DMS53 (cell line): ENCODE data around the gene EEIG1.
"Not testable (repeated sequence)": the region's sequence is repeated elsewhere in the genome, so short reads cannot be mapped to it uniquely, and the experiment has no call there.

ENCODE experiments used
- DNase-seq: peaks from one replicate; lab custom pipeline; 2025; lab: John Stamatoyannopoulos, UW

Gene EEIG1

DNA sequence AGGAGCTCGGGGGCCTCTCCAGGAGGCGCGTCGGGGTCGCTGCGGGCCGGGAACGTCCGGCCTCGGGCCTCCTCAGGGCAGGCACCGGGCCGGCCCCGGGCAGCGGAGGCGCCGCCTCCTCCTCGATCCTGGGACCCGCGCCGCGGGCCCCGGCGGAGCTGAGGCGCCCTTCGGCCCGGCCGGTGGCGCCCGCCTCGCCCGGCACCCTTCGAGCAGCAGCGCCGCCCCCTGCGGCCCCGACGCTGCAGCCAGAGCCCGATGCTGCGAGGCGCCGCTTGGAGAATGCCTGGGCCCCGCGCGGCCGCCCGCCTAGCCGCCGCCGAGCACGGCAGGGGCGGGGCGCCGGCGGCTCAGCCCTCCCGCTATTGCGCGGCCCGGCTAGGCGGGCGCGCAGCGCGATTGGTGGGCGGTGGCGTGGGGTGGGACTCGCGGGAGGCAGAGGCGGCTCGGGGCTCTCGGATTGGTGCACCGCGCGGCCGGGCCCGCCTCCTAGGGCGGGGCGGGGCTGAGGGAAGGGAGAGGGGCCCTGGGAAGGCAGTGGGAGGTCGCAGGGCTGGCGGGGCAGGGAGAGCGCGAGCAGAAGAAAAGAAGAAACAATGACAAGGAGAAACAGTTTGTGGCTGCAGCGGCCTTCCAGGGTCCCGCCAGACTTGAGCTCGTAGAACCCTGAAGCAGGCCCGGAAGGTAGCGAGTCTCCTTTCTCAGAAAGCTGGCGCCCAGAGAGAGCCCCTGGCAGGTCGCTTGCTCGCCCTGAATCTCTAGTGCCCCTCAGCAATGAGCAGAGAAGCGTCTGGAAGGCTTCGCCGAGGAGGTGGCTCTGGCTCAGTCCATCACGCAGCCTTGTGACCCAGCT lies at the start of gene EEIG1:
TSS of gene EEIG1 (minus strand) at position 284 of the 853 bp plus-strand sequence. CDS start 852 bp downstream, outside the sequence.
- peak; percentile 97 for DNase-seq

DNA sequence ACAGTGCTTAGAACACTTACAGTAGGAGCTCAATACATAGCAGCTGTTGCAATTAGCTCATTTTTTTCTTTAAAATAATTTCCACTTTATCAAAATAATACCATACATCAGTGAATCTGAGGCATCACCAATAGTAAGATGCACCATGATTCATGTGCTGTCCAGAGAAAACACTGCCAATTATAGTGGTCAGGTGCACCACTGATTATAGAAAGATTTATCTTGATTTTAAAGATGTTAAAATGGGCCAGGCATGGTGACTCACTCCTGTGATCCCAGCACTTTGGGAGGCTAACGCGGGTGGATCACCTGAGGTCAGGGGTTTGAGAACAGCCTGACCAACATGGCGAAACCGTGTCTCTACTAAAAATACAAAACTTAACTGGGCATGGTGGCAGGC lies 46.9 kb upstream of the EEIG1 start:
- no peak for DNase-seq

DNA sequence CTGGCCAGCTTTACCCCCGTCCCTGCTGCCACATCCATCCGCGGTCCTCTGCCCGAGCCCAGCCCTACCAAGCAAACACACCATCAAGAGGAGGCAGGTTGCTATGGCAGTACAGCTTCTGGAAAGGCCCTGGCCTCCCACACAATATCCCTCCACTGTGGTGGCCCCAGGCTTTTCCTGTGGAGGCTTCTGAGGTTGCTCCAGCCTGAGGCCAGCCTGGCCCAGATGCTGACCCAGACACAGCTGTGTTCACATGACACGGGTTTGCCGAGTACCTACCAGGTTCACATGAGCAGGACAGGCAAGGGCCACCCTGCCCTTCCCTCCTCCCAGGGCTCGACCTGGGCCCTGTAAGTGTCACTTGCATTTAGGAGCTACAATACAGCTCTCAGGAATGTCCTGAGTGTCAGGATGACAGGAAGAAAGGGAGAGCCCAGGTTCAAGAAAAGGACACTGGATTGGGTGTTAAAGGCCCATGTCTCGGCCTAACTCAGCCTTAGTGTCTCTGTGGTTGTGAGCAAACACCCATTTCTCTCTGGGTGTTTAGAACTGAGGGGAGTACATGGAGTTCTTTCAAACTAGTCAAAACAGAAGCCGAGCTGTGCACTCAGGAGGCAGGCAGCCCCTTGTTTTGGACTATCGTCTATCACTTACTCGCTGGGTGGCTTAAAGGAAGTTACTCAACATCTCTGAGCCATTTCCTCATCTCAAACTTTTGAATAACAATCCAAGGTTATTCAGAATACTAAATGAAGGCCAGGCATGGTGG lies 46.2 kb upstream of the EEIG1 start:
- DNase-seq, result peak; percentile 50

DNA sequence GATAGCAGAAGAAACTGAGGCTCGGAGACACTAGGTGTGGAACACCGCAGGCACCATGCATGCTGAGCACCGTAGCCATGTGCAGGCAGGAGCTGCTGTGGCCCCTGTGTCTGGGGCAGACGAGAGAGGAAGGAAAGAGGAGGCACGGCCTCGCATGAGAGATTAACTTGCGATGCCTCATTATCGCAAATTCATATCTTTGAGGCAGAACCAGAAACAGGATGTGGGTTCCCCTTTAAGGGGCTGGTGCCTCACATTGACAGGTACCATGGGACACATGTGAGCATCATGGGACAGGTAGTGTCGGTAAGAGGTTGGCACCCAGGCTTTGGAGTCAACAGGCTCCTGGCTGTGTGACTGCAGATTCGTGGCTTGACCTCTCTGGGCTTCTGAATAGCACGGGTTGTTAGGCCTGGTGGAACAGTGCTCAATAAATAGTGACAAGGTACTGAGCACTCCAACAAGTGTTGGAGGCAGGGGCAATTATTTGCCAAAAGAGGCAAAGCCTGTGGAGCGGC lies 45.5 kb upstream of the EEIG1 start:
- no peak for DNase-seq

DNA sequence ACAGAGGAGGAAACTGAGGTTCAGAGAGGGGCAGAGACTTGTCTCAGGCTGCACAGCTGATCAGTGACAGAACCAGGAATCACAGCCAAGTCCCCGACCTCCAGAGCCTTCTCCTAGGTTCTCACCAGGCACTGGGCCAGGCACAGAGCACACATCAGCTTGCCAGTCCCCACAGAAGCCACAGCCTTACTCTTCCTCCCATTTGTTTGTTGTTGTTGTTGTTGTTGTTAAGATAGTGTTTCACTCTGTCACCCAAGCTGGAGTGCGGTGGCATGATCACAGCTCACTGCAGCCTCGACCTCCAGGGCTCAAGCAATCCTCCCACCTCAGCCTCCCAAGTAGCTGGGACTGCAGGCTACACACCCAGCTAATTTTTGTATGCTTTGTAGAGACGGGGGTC lies 44.9 kb upstream of the EEIG1 start:
- no peak for DNase-seq

DNA sequence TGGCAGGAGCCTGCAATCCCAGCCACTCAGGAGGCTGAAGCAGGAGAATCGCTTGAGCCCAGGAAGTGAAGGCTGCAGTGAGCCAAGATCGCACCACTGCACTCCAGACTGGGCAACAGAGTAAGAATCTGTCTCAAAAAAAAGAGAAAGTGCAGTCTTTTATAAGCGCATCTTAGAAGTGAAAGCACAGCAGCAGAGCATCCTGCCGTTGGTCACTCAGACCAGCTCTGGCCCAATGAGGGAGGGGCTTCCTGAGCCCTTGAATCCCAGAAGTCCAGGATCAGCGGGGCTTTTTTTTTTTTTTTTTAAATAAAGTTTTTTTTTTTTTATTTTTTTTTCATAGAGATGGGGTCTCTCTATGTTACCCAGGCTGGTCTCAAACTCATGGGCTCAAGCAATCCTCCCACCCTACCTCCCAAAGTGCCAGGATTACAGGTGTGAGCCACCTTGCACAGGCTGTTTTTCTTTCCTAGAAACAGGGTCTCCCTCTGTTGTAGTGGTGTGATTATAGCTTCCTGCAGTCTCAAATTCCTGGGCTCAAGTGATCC lies 44.0 kb upstream of the EEIG1 start:
- no peak for DNase-seq

DNA sequence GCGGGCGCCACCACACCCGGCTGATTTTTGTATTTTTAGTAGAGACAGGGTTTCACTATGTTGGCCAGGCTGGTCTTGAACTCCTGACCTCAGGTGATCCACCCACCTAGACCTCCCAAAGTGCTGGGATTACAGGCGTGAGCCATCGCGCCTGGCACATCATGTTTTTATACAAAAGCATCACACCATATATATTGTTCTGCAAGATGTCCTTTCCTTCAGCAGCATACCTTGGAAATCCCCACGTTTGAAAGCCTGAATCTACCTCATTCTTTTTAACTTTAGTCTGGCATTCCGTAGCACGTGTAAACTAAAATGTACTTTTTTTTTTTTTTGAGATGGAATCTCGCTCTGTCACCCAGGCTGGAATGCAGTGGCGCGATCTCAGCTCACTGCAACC lies 42.9 kb upstream of the EEIG1 start:
- not testable (repeated sequence) for DNase-seq

DNA sequence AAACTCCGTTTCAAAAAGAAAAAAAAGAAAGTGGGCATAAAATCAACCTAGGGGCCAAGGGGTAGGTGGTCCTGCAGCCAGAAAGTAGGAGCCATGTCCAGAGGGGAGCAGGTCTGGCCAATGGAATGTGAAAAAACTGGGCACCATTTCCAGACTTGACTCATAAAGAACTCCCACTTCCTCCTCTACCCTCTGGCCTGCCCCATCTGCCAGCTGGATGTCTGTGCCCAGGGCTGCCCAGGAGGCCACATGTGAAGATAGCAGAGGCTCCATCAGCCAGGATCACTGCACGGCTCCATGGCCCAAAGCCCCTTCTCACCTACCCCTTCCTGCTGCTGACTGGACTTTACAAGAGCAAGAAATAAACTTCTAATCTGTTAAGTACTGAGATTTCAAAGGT lies 42.1 kb upstream of the EEIG1 start:
- no peak for DNase-seq

DNA sequence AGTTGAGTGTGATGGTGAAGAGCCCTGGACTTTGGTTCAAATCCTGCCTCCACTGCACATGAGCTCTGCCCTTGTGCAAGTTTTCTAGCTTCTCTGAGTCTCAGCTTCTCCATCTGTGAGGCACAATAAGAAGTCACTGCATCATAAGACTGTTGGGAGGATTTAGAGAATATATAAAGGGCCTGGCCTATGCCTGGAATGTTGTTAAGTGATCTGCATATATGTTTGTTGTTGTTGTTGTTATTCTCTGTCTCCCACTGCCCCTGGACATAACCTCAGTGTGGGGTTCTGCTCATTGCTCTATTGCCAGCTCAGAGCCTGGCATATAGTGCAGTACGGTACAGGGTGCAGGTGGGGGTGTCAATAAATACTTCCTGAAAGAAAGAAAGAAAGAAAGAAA lies 40.3 kb upstream of the EEIG1 start:
- DNase-seq, result no peak

DNA sequence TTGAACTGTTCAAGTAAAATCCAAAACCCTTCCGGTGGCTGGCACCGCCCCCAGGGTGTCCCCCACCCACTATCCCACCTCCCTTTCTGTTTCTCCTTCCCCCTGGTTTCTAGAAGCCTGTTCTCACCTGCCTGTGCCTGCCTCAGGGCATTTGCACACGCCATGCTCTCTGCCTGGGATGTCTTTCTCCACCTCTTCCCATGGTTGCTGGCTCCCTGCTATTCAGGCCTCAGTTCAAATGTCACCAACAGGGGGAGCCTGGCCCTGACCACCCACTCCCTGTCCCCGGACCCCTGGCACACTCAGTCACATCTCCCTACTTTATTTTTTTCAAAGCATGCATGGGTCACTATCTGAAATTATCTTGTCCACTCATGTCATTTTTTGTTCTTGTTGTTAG lies 39.9 kb upstream of the EEIG1 start:
- no peak for DNase-seq

DNA sequence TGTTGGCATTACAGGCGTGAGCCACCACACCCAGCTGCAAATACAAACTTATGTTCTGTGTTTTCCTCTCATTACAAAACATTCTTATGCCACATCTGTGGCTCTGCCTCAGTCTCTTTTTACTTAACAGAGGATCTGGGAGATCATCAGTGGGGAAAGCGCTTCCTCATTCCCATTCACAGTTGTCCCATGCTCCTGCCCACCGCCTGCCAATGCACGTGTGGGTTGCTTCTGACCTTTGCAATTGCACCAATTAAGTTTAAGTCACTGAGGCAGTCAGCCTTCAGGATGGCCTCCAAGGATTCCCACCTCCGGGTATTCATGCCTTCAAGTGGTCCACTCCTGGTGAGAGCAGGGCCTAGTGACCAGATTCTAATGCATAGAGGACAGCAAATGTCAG lies 34.9 kb upstream of the EEIG1 start:
- DNase-seq, result no peak

DNA sequence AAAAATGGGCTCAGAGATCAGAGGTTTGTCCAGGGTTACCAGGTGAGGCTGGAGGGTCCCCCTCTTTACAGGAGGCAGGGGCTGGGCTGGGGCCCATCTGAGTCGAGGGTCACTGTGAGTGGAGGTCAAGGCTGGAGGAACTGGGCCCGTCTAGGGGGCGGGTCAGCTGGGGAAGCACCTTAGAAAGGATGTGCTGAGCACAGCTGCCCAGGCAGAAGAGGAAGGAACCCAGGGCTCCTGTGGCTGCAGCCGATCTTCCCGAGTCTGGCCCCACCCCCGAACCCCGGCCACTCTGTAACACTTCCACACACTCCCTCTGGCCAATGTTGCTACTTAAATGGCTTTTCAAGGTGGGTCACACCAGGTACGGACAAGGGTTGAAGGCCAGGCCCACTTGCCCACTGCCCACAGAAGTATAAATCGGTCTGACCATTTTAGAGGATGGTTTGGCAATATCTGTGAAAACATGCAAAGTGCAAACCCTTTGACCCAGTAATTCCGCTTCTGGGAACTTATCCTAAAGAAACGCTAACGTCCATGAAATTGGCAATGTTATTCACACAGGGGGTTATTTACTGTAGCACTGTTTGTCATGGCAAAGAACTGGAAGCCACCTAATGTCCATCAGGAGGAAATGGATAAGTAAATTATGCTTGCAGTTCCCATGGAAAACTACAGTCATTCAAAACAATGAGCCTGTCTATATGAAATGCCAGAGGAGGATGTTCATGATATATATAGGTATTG lies 30.5 kb upstream of the EEIG1 start:
- peak; percentile 58 for DNase-seq

DNA sequence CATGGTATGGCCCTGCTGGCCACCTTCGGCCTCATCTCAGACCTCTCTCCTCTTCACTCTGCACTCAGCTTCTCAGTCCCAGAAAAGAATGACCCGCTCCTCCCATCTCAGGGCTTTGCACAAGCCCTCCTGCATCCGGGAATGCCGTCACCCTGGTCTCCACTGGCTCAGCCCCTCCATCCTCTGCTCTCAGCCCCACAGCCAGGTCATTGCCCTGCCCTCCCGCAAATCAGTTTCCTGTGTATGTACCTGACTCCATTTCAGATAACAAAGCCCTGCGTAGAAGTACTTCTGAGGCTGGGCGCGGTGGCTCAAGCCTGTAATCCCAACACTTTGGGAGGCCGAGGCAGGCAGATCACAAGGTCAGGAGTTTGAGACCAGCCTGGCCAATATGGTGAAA lies 28.9 kb upstream of the EEIG1 start:
- DNase-seq, result no peak

DNA sequence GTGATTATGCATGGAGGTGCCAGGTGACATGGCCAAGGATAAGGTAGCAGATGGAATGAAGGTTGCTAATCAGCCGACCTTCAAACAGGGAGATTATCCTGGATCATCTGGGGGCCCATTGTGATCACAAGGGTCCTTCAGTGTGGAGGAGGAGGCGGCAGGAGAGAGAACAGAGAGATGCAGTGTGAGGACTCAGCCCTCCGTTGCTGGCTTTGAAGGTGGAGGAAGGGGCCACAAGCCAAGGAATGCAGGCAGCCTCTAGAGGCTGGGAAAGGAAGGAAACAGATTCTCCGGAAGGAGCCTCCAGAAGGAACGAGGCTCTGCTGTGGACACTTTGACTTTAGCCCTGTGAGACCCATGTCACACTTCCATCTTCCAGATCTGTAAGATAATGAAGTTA lies 27.4 kb upstream of the EEIG1 start:
- DNase-seq, result no peak

DNA sequence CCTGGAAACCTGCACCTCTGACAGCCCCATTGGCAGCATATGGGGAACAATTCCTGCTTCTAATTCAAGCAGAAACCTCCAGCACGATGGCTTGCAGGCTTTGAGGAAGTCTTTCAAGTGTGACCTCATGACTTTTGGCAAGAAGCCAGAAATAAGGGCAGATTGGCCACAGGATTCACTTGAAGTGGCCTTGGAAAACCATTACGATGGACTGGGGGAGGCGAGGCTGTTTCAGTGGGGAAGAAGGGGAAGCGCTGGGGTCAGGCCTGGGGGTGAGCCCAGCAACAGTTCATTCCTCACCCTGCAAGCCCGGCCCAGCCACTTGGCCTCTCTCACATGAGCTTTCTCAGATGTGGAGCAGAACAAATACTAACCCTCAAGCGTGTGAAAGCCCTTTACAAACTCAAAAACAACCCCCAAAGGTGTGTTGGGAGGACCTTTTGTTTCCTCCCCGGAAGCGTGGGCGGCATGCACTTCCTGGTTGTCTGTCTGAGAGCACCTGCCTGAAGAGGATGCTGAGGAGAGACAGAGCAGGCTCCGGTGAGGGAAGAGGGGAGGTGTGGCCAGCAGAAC lies 26.9 kb upstream of the EEIG1 start:
- peak; percentile 96 for DNase-seq

DNA sequence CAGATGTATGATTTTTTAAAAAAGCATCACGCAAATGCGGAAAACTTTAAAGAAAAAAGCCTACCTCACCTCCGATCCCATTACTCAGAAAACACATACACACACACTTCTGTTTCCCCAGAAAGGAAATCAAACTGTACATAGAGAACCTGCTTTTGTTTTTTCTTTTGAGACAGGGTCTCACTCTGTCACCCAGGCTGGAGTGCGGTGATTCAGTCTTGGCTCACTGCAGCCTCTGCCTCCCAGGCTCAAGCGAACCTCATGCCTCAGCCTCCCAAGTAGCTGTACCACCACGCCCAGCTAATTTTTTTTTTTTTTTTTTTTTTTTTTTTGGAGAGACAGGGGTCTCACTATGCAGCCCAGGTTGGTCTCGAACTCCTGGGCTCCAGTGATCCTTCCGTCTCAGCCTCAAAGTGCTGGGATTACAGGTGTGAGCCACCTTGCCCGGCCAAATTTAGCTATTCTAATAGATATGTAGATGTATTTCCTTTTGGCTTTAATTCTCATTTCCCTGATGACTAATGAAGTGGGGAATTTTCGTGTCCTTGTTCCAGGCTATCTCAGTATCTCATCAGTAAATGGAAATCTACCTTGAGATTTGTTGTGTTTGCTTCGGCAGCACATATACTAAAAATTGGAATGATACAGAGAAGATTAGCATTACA lies 25.7 kb upstream of the EEIG1 start:
- DNase-seq, result no peak

DNA sequence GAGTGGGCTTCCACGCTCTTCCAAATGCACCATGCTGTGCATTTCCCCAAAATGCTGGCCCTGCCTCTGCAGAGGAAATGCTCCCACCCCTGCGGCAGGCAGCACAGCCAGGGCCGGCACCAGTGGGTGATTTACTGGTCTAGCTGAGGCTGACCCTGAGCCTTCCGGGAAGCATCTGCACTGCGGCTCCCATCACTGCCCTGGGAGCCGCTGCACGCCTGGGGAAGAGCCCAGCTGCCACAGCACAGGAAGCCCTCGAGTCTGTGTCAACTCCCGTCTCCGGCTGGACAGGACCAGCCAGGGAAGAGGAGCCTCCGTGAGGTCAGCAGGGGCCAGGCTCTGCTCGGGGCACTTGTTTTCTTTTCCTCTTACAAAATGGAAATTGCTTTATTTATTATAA lies 25.1 kb upstream of the EEIG1 start:
- peak; percentile 97 for DNase-seq

DNA sequence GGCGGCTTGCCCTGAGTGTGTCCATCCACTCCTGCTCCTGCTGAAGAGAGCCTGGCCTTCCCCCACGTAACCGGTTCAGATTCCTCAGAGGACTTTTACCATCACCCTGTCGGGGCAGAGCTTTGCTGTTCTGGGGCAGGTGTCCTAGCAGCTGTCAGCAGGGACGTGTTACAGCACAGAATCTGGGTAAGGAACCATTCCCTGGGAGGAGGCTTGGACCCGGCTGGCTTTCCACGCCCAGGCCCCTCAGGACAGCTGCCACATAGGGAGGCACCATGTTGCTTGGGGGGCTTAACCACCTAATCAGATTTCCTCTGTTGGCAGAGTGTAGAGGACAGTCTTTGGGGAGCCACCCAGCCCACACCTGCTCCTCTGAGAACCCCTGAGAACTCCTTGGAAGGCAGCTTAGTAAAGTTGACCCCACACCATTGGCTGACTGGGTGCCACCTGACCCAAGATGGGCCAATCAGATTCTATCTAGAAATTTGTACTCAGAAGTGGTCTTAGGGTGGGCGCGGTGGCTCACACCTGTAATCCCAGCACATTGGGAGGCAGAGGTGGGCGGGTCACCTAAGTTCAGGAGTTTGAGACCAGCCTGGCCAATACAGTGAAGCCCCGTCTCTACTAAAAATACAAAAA lies 23.3 kb upstream of the EEIG1 start:
- DNase-seq, result no peak

DNA sequence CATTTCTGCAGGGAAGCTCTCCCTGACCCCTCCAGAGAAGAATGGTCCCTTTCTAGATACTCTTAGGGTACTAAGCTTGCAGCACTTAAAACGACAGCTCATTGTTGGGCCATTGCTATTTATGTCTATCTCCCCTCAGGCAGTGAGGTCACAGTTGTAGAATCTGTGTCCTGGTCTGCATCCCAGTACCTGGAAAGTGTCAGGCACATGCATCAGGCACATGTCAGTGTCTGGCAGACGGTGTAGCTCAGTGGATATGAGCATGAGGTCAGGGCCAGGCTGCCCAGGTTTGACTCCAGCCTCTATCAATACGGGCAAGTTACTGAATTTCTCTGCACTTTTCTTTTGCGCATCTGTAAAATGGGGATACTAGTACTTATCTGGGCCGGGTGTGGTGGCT lies 22.2 kb upstream of the EEIG1 start:
- no peak for DNase-seq

DNA sequence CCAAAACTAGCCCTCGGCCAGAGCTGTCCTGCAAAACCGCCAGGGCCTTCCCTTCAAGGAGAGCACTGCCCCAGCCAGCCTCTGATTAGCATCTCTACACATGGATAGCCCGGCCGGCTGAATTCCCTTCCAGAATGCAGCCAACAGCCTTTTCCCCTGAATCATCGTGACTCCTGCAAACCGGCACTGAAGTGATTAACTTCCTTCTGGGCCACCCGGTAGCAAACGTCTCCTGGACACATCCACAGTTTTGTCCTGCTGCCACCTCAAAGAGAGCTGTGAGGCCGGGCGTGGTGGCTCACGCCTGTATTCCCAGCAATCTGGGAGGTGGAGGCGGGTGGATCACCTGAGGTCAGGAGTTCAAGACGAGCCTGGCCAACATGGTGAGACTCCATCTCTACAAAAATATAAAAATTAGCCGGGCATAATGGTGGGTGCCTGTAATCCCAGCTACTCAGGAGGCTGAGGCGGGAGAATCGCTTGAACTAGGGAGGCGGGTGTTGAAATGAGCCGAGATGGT lies 21.1 kb upstream of the EEIG1 start:
- no peak for DNase-seq
